ENCODE data around the gene SCGB1C2.

DNA sequence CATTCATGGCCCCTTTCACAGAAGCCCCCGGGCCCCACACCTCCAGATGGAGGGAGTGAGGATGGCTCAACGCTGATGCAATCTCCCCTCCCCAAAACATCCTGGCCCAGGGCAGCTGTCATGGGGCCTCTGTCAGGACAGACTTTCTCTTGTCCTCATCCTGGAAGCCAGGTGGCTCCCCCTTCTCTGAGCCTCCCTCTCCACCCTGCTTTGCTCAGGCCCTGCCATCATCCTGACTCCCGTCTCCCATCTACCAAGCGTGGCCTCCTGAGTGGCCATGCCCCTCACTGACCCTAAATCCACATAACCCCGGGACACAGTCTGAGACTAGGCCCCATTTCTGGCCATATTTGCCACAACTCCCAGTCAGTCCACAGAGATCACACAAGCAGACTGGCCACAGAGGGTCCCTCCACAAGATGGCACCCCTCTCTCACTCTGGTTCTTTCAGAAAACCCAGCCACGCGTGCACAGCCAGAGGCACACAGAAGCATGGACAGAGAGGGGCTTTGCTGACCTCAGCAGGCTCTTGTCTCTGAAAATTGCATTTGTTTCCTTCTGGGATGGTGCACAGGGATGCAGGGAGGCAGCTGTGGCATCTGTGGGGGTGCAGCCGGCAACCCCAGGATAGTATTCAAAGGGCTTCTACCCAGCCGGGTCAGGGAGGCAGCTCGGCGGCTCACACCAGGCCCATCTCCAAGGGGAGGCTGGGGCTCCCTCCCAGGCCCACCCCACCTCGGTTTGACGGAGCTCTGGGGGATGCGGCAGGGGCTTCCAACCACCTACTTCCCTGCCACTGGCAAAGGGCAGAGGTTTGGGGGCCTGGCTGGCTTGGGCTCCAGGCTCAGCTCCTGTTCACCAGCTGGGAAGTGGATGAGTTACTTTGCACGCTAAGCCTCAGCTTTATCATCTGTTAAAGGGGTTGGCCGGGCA lies 27.2 kb downstream of the SCGB1C2 start:
- no peak for TF ChIP-seq PREB (CRISPR knock-in tag; IDR thresholded peaks at IDR 0.05; ENCODE audit: borderline replicate concordance)
- no peak for TF ChIP-seq KAT7 (CRISPR knock-in tag; IDR thresholded peaks at IDR 0.05; ENCODE audit: borderline replicate concordance)
- TF ChIP-seq MLX (CRISPR knock-in tag; IDR thresholded peaks at IDR 0.05): no peak
- TF ChIP-seq OVOL2 (CRISPR knock-in tag; IDR thresholded peaks at IDR 0.05; ENCODE audit: borderline replicate concordance): no peak

Measured in WTC11 (cell line).